GM19193 (cell line): Measurements from ENCODE around the gene PDLIM4.

ENCODE experiments used
- POLR2A ChIP-seq: IDR thresholded peaks from 4 replicates; pipeline ENCODE4 v1.6.1; 2011; ENCODE audit not compliant: insufficient read depth, insufficient read length; ENCODE audit errors: extremely low read depth

The PDLIM4 gene

DNA sequence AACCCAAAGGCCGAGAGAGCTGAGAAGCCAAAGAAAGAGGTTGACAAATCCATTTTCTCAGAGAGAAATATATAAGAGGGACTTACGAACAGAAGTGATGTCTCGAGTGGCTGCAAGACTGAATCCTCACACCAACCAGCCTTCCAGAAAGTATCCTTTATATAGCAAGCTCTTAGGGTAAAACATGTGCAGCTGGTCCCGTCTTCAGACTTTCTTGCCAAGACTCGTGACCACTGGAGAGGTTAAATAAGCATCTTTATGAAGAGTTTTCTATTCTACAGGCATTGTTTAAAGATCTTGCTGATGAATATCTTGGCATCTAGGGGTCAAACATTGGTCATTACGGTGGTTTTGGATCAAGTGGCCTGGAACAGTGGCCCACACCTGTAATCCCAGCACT lies 19.8 kb downstream of the PDLIM4 start:
- no peak for TF ChIP-seq POLR2A

DNA sequence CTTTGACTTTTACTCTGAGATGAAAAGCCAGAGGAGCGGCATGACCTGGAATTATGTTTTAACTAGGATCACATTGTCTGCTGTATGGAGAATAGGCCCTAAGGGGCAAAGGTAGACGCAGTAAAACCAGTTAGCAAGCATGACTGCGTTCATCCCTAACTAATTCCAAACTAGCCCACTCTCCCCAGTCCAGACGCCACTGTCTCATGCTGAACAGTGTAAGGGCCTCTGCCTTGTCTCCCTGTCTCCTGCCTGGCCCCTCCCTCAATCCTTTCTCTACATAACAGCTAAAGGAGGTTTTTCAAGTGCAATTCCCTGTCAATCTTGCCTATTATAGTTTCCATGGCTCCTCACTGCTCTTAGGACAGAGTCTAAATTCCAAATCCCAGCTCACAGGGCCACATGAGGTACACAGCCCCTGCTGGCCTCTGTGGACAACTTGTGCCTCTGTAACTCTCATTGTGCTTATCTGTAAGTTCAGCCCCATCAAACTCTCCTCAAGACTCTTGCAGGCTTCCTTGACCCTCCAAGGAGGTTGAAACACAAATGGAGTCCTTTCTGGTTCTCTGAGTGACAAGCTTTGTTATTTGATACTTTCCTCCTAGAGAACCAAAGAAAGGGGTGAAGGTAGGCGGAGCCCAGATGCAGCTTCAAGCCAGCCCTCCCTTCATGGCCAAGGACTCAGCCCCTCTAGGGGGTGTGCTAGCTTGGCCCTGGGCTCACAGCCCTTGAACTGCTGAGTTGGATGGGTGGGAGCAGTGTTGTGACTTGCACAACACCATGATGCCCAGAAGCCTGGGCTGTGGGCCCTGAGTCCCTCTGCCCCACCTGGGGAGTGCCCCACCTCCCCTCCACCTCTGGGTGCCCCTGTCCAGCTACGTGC lies 20.7 kb downstream of the PDLIM4 start:
- no peak for TF ChIP-seq POLR2A

DNA sequence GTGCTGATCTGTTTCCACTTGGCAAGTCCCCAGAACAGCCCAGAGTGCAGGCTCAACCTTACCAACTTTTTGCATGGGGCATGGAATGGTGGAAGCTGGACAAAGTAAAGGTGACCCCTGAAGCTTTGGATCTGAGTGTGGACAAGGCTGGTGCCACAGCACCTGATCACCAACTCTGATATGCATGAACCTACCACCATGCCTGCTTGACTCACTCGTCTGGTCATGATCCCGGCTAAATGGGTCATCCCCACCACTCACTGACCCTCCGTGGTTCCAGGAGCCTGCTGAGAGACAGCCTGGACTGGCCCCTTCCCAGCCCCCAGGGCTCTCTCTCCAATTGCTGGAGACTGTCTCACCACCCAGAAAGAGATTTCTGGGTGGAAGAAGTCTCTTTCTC lies 22.3 kb downstream of the PDLIM4 start:
- TF ChIP-seq POLR2A = no peak

DNA sequence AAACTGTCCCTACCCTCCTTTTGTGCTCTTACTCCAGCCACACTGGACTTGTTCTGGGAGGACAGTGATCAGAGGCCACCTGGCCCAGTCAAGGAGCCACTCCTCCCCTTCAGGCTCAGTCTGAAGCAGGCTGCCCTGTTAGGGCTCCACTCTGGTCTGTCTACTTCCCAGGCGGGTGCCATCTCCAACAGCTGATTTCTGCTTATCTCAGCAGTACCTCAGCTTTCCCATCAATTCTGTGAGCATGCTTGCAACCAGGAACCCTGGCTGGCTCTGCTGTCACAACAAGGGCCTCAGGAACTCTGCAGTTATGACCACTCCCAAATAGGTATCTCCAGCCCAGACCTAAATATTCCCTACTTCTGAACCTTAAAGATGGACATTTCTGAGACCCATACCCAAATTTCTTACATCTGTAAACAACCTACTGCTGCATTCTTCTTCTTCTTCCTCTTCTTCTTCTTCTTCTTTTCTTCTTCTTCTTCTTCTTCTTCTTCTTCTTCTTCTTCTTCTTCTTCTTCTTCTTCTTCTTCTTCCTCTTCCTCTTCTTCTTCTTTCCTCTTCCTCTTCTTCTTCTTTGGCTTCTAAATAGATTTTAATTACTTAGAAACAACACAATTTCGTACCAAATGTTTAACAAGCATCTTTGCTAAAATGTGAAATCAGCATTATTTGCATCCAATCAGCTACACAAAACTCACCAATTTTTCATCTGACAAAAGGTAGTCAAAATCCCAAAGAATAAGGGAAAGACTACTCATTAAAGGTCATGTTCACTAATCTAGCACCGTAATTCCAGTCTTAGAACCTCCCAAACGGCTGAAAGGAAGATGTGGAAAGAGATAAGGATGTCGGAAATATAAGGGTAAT lies 23.1 kb downstream of the PDLIM4 start:
- no peak for TF ChIP-seq POLR2A

DNA sequence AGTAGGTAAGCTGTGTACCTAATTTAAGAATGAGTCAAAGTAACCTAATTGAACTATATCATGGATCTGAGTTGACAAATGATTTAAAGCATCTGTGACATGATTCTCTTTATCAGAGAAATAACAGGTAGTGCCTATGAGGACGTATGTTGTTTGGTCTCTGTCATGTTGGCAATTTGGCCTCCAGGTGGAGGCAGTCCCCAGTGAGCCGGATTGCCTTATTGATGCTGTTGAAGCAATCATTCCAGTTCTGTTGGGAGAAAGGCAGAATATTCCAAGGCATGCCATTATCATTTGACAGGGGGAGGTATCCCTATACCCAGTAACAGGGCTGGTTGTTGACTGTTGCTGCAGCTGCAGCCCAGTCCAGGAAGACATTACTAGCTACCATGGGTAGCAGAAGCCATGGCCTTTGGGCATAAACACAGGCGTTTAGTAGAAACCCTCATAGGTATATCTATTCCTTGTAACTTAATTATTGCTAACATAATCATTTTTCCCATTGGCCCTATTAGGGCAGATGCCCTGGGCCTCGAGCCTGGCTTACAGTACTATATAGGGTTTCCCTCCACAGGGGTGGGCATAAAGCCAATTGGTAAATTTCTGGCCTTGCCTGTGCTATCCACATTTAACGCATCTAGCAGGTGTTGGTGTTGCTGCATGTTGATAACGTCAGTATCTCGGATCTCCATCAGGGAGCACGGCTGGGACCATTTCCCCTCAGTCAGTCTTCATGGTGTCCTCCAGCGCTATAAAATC lies 24.5 kb downstream of the PDLIM4 start:
- TF ChIP-seq POLR2A = no peak

DNA sequence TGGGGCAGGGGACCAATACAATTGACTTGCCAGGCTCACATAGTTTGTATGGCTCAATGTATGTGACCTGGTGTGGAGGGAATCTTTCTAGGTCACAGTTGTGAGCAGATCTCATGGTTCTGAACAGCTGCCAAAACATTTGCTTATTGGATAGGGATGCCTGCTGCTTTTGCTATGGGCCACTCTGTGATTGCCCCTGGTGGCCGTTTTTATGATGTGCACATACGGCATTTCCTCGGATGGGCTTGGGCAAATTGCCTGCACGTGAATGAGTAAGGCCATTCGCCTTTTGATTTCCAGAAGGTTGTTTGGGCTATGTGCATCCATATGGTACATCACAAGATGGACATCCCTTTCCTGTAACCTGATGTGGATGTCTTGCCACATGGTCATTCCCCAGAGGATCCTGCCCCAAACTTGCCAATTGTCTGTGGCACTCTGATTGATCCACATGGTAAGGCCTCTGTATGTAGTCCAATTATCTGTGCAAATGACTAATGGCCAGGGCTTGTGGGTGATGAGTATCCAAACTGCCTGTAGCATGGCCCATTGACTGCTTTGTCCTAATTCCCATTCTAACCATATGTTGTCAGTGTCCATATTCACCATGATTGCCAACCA lies 26.0 kb downstream of the PDLIM4 start:
- TF ChIP-seq POLR2A = no peak

DNA sequence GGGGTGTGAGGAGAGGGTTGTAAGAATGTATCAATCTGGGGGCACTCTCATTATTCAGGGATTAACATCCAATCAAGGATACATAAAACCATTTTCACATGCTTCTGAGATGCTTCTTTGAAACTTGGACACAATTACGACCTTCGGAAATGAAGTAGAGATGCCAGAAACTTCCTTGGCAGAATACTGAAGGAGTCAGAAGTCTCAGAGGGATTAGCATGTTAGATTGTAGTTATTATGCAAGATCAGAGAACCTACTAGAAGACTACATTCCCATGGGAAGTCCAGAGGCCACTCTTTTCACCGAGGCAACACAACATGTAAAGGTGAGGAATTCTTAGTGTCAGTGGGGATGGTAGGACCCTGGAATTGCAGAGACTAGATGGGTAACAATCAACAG lies 31.6 kb downstream of the PDLIM4 start:
- TF ChIP-seq POLR2A = no peak

DNA sequence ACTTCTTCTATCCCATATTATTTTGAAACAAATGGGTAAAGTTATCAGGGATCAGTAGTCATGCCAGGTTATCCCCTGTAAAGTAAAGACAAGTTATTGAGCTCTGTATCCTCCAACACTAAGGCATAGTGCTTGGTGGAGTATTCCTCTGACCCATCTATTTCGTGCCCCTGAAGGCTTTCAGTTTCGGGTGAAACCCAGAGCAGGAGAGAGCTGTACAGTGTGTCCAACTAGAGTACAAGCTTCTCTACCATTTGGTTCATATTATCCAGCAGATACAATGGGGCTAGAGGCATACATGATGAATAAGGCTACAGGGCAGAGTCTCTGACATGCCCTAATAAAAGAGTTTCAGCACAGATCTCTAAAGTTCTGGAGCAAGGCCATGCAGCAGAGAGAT lies 33.5 kb downstream of the PDLIM4 start:
- no peak for TF ChIP-seq POLR2A

DNA sequence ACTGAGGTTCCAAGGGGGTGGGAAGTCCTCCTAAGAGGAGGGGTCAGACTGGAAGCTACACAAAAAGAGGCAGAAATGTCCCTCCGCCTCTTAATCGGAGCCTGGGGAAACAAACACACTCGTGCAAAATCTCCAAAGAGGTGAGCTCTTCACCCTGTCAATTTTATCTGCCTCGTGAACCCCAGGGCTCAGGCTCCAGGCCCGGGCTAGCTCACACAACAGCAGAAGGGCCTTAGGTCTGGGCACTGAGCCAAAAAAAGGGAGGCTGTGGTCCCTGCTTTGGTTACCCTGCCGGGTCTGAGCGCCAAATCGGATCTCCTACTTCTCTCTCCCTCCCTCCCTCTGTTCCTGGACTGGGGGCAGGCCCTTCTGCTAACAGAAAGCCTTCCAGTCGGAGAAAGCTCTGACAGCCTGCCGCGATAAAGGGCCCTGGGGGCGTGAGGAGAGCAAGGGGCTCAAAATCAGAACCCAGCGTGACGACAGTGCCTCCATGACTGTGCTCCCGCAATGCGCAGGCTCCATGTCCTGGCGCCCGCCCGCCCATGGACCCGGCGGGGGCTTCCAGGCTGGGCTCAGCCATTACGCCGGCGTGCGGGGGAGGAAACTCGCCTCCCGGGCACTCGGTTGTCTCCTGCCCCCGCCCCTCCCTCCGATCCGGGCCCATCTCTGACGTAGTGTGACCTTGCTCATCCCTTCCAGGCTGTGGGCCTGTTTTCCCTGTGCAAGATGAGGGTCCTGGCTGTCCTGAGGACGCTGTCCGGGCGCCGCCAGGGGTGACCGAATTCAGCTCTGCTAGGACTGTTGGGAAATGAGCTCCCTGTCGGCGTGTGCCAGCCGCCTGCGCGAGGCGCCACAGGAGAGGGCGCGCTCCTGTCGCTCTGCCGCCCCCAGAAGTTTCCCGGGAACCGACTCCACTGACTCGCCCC lies 35.8 kb downstream of the PDLIM4 start:
- TF ChIP-seq POLR2A = no peak

DNA sequence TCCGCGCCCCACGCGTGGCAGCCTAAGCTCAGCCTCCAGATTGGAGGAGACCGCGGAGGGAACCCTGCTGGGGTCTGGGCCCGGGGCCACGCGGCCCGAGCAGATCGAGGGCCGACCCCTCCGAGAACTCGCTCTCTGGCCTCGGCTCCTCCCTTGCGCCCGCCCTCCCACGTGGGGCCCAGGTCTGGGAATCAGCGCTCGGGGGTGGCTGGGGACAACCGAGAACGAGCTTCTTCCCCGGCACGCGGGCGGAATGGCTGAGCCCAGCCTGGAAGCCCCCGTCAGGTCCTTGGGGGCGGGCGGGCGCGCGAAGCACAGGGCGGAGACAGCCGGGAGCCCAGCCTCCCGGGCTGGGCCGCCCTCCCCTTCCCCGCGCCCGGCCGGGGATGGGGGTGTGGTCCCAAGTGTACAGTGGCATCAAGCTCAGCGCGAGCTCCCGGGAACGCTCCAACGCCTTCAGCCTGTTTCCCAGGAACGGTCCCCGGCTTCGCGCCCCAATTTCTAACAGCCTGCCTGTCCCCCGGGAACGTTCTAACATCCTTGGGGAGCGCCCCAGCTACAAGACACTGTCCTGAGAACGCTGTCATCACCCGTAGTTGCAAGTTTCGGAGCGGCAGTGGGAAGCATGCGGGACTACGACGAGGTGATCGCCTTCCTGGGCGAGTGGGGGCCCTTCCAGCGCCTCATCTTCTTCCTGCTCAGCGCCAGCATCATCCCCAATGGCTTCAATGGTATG lies 36.7 kb downstream of the PDLIM4 start, which contains the start of gene SLC22A4:
TSS of gene SLC22A4 (plus strand) at position 403 of the 736 bp plus-strand sequence. CDS start at position 626, 223 bp downstream.
- TF ChIP-seq POLR2A = no peak

DNA sequence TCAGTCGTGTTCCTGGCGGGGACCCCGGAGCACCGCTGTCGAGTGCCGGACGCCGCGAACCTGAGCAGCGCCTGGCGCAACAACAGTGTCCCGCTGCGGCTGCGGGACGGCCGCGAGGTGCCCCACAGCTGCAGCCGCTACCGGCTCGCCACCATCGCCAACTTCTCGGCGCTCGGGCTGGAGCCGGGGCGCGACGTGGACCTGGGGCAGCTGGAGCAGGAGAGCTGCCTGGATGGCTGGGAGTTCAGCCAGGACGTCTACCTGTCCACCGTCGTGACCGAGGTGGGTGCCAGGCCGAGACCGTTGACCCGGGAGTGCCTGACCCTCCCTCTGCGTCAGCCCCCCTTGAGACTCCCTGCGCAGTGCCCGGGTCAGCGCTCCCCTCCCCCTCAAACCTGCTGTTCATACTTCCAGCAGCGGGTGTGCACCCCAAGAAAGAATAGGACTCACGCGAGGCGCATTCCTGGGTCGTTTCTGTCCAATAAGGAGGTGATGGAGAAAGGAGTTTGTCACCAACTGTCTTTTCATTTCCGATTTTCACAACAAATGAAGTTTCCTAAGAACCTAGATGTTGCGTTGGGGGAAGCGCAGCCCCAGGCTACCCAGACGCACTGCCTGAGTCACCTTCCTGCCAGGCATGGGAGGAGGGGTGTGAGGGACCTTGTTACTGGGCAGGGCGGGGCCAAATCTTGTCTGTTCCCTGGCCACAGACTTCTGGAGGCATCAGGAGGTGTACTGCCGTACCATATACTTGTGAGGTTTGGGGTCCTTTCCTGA lies 37.4 kb downstream of the PDLIM4 start:
- no peak for TF ChIP-seq POLR2A
